ENCODE measurements around the gene LRRC63.
"Not testable (repeated sequence)": the region's sequence is repeated elsewhere in the genome, so short reads cannot be mapped to it uniquely, and the experiment has no call there.

The LRRC63 gene

GRCh38 chr13:46267166-46267565, 55.4 kb downstream of the LRRC63 start:
- DNase-seq (ENCODE audit: low read depth) = no peak

- DNase-seq (ENCODE audit: low read depth) = no peak
Observed at GRCh38 chr13:46270416-46270815, 58.7 kb downstream of the LRRC63 start.

DNA sequence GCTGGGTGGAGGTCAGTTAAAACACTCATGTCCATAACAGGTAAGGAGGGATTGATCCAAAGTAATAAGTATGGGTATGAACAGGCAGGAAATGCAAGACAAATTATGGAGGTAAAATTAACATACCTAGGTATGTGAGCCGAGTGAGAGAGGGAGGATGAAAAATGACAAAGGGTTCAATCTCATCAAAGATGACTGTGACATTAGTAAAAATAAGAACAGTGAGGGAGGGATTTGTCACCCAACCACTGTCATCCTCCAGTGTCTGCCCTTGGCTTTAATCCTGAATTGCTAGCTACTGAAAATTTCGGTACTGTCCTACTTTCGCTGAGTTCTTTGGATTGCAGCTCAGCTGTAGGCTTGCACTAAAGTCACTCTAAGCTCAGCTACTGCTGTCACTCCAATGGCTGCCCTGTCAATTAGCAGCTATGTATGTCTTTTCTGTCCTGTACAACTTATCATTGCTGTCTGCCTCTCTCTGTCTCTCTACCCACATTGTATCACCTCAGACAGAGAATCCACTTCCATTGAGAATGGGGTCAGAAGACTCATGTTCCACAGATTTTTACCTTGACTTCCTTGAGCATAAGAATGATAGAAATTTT, 62.5 kb downstream of the LRRC63 start:
- DNase-seq (ENCODE audit: low read depth) = no peak

GRCh38 chr13:46278474-46278873, 66.7 kb downstream of the LRRC63 start:
- no peak for DNase-seq (ENCODE audit: low read depth)

DNA sequence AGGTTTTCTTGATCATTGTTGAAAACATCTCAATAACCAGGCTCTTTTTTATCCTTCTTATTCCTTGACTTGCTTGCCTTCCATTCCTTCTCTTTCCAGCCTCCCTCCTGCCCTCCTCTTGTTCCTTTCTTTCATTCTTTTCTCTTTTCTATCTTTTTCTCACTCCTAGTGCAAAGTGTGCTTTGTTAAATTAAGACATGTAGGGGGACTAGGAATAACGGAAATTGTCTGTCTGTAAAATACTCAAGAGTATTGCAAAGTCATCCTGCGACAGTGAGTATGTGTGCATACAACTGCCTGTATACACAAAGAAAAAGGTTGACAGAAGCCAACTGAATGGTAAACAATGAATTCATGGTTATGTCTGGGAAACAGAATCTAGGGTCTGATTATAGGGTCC, 70.1 kb downstream of the LRRC63 start:
- no peak for DNase-seq (ENCODE audit: low read depth)

DNA sequence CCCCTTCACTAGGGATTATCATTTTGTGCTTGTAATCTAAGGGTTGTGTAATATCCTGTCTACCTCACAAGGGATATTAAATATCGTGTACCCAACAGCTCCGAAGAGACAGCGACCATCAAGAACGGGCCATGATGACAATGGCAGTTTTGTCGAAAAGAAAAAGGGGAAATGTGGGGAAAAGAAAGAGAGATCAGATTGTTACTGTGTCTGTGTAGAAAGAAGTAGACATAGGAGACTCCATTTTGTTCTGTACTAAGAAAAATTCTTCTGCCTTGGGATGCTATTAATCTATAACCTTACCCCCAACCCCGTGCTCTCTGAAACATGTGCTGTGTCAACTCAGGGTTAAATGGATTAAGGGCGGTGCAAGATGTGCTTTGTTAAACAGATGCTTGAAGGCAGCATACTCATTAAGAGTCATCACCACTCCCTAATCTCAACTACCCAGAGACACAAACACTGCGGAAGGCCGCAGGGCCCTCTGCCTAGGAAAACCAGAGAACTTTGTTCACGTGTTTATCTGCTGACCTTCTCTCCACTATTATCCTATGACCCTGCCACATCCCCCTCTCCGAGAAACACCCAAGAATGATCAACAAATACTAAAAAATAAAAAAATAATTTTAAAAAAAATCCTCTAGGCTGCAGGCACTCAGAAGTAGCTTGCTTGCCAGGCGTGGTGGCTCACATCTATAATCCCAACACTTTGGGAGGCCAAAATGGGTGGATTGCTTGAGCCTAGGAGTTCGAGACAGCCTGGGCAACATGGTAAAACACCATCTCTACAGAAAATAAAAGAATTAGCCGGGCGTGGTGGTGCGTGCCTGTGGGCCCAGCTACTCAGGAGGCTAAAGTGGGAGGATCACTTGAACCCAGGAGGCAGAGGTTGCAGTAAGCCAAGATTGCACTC, 72.4 kb downstream of the LRRC63 start:
- DNase-seq (ENCODE audit: low read depth) = not testable (repeated sequence)

- no peak for DNase-seq (ENCODE audit: low read depth)
Observed at GRCh38 chr13:46286972-46287371, 75.2 kb downstream of the LRRC63 start.

DNA sequence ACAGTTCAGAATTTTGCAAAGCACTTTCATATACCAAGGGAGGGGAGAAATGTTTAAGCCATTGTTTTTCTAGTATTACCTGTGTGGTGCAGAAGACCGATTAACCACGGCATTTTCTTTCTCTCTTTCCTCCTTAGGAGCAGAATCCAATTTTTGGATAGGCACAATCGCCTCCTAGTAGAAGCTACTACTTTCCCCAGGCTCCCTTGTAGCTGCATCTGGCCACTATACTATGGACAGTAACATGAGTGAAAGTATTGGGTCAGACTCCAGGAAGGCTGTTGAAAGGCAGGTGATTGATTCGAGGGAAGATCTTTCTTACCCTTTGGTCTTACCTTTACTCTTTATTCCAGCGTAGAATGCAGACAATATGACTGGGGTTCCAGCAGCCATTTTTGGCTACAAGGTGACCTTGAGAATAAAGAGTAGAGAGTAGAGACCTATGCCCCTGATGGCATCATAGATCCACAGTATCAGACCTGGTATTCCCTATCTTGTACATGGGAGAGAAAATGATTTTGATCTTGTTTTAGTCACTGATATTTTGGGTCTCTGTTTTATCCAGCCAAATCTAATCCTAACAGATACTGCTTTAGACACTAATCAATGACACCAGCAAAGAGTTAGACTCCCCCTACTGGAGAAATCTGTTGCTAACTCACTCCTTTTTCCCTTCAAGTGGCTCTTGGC, 77.0 kb downstream of the LRRC63 start:
- DNase-seq (ENCODE audit: low read depth) = peak; percentile 19

- no peak for DNase-seq (ENCODE audit: low read depth)
Observed at GRCh38 chr13:46289260-46289955, 77.7 kb downstream of the LRRC63 start.

DNA sequence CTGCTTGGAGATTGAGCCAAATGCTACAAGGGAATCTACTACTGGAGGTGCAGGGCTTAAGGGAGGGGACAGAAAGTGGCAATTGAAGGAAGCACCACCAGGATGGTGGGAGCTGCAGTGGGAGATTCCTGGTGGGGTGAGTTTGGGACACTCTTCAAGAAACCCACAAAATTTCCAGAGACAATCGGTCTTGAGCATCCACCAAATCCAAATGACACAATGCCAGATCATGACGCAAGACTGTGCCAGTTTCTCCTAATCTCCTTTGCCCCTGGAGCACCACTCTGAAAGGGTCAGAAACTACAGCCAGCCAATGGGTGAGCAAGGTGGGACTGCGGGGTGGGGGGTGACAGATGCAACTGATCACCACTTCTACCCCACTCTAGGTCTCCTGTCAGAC, 78.7 kb downstream of the LRRC63 start:
- no peak for DNase-seq (ENCODE audit: low read depth)

GRCh38 chr13:46293436-46293835, 81.7 kb downstream of the LRRC63 start:
- no peak for DNase-seq (ENCODE audit: low read depth)

DNA sequence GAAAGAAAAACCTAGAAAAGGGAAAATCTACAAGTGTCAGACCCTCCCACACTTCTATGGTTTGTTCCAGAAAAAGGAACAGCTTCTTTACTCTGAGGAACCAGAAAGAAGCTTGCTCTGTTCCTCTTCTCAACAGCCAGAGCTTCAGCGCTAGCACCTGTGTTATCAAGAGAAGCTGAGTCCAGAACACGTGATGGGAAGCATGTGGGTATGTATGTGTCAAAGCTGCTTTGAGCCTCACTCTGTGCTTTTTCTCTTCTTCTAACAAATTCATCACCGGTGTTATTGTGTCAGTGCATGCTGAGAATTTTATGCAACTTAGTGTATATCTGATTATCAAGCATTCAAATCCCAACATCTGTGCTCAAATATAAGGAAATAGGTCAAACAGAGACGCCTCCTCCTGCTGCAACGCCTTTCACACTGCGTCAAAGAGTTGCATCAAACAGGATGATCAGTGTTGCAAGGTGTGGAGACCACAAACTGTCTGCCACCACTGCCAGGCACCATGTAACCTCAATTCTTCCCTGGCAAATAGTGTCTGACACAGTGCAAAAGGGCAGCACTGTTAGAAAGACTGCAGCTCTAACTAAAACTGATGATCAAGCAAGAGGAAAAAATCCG, 83.9 kb downstream of the LRRC63 start:
- peak; percentile 38 for DNase-seq (ENCODE audit: low read depth)

- DNase-seq (ENCODE audit: low read depth) = peak; percentile 92
Observed at GRCh38 chr13:46296115-46296822, 84.5 kb downstream of the LRRC63 start.

- DNase-seq (ENCODE audit: low read depth) = peak; percentile 87
Observed at GRCh38 chr13:46296921-46297320, 85.2 kb downstream of the LRRC63 start.

DNA sequence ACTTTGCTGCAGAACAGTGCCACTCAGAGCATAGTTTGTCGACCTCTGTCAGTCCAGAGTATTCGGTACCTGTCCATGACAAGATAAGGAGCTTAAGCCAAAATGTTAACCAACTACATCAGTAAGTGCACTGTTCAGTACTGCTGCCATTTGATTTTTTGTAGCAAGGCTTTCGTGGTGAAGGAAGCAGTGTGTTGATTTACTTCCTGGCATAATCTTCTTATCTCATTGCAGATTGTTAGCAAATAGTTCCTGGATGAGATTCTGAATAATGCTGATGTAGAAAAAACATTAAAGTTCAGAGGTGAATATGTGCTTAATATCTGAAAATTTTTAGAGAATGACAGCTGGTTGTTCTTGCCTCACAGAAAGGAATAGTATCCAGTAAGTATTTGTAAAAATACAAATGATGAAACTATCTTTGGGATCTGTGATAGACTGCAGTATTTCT, 85.7 kb downstream of the LRRC63 start:
- DNase-seq (ENCODE audit: low read depth) = no peak

- DNase-seq (ENCODE audit: low read depth) = no peak
Observed at GRCh38 chr13:46303742-46304385, 92.1 kb downstream of the LRRC63 start.

- DNase-seq (ENCODE audit: low read depth) = no peak
Observed at GRCh38 chr13:46304546-46304945, 92.8 kb downstream of the LRRC63 start.

GRCh38 chr13:46307554-46307953, 95.8 kb downstream of the LRRC63 start:
- no peak for DNase-seq (ENCODE audit: low read depth)

DNA sequence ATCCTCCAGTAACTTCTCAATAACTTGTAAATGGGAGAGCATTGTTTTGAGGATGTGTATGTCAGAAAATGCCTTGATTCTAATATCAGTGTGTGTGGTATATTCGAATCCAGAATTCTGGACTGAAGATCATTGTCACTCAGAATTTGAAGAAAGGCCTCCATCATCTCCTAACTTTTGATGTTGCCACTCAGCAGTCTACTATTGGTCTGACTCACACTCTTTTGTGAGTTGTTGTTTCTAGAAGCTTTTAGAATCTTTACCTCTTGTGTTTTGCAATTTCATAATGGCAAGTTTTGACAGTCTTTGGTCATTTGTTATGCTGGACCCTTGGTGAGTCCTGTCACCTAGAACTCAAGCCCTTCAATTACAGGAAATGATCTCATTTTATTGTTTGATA, 98.3 kb downstream of the LRRC63 start:
- DNase-seq (ENCODE audit: low read depth) = no peak

DNA sequence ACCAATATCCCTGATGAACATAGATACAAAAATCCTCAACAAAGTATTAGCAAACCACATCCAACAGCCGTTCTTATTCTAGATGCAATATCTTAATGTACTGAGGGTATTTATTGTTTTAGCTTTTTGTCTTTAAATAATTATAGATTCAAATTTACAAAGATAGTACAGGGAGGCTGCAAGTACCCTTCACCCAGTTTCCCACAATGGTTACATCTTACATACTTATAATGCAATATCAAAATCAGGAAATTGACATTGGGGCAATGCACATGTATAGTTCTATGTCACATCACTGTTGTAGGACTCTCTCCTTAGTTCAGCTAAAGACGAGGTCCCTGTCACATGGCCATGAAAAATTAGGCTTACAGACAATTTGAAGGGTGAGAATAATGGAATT, 99.5 kb downstream of the LRRC63 start:
- DNase-seq (ENCODE audit: low read depth) = no peak

DNA sequence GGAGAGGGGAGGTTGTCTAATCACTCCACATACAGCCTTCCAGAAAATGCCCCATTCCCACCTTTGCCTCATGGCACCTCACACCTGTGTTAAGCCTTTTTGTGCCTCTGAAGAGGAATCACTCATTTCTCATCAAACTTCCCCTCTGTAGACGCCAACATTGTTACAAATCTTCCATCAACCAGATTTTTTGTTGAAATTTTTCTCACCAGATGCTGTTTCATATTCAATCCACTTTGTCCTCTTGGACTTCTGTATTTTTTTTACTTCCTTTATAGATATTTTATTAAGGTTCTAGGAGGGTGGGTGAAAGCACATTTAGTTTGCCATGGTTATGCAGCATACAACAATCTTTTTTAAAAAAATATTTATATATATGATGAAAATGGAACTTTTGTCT, 101.3 kb downstream of the LRRC63 start:
- DNase-seq (ENCODE audit: low read depth) = no peak

Data from GM04504 (cell line).